NCI-H2107 treated with DMSO at 0.1 percent for 48 hours (cell line): ENCODE results near the gene SNX32.
"Not testable (repeated sequence)": the region's sequence is repeated elsewhere in the genome, so short reads cannot be mapped to it uniquely, and the experiment has no call there.

Source experiments
- DNase-seq: peaks from one replicate; lab custom pipeline; 2025; ENCODE audit not compliant: unreplicated experiment; lab: John Stamatoyannopoulos, UW

The SNX32 gene

DNA sequence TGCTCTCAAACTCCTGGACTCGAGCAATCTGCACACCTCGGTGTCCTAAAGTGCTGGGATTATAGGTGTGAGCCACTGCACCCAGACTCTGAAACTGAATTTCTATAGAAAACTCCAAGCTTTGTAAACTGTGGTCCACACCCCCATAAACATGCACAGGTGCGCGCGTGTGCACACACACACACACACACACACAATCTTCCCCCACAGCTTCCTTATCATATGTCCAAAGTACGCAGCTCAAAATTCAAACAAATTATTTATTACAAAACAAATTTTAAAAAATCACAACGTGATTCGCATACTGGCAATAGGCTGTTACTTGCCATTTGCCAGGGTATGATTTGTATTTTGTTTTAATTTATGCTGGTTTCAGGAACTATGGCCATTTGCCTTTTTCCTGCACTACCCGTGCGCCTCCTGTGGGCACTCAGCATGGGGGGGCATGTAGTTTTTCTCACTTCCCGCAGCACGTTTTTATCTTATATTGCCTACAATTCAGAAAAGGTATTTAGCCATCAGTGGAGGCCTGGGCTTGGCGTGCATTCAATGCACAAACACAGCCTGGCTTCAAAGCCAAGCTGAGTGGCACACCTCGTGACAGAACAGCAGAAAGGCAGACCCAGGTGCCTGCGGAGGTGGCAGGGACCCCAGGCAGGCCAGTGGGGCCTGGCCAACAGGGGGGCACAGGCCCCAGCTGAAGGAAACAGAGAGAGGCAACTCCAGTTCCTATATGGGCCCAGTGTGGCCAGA is 10.8 kb upstream of the SNX32 start:
- DNase-seq = no peak

- DNase-seq = no peak
Observed at GRCh38 chr11:65826984-65827735, 6.6 kb upstream of the SNX32 start.

- no peak for DNase-seq
Observed at GRCh38 chr11:65829459-65829858, 4.3 kb upstream of the SNX32 start.

DNA sequence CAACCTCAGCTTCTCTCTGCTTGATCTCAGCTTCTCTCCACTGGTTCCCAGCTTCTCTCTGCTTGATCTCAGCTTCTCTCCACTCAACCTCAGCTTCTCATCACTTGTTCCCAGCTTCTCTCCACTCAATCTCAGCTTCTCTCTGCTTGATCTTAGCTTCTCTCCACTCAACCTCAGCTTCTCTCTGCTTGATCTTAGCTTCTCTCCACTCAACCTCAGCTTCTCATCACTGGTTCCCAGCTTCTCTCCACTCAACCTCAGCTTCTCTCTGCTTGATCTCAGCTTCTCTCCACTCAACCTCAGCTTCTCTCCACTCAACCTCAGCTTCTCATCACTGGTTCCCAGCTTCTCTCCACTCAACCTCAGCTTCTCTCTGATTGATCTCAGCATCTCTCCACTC is 1.5 kb upstream of the SNX32 start:
- DNase-seq = not testable (repeated sequence)

GRCh38 chr11:65834202-65834601 is 439 bp downstream of the SNX32 start:
- DNase-seq = no peak

DNA sequence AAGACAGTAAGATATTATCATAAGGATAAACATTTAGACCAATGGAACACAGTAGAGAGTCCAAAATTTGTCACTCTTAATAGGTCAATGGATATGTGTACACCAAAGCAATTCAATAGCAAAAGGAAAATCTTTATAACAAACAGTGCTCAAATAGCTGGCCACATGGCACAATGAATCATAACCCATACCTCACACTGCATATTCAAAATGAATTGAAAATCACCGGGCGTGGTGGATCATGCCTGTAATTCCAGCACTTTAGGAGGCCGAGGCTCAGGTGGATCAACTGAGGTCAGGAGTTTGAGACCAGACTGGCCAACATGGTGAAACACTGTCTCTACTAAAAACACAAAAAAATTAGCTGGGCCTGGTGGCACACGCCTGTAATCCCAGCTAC is 8.4 kb downstream of the SNX32 start:
- no peak for DNase-seq

DNA sequence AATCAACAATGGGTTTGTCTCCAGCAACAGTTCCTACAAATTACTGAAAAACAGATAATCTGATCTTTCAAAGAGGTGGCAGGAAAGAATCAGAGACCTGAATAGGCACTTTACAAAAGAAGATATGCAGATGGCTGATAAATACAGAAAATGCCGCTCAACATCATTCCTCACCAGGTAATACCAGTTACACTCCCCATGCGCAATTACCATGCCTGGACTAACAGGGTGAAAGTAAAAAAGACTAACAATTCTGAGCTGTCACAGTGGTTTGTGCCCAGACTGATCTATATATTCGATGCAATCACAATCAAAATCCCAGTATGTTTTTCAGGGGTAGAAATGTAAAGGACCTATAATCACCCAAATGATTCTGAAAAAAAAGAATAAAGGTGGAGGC is 10.0 kb downstream of the SNX32 start:
- DNase-seq = no peak

- no peak for DNase-seq
Observed at GRCh38 chr11:65844231-65844872, 10.6 kb downstream of the SNX32 start.

- DNase-seq = no peak
Observed at GRCh38 chr11:65847746-65848145, 14.0 kb downstream of the SNX32 start.

DNA sequence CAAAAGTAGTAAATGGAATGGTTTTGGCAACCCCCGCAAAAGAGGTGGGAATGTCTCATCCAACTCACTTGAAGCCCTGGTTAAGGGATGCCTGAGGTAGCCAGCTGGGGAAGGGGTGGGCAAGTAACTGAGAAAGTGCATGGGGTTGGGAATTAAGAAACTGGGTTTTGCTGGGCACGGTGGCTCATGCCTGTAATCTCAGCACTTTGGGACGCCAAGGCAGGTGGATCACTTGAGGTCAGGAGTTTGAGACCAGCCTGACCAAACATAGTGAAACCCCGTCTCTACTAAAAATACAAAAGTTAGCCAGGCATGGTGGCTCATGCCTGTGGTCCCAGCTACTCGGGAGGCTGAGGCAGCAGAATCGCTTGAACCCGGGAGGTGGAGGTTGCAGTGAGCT is 14.9 kb downstream of the SNX32 start:
- DNase-seq = not testable (repeated sequence)

DNA sequence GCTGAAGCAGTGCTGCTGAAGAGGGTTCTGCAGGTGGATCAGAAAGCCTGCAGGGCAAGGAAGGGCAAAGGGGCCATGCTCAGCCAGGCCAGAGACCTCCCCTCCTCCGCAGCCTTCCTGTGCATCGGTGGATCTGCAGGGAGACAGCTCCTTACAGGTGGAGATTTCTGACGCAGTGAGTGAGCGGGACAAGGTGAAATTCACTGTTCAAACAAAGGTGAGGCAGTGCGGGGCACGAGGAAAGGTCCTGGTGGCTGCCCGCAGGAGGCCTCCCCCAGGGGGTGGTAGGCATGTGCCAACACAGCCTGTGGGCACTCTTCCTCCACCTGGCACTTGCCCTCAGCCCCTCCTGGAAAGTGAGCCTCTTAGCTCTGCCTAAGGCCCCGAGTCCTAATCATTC is 15.6 kb downstream of the SNX32 start:
- no peak for DNase-seq

DNA sequence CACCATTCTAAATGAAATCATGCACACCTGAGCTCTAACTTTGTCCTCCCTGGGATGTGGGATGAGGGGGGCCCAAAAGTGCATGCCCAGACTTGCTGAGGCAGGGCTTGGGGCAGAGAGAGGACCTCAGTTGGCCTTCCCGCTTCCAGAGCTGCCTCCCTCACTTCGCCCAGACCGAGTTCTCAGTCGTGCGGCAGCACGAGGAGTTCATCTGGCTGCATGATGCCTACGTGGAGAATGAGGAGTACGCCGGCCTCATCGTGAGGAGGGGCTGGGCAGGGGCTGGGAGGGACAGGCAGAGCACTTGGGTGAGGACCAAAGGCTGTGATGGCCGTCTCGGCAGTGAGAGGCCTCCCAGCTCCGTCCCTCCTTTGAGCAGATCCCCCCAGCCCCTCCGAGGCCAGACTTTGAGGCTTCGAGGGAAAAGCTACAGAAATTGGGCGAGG is 16.0 kb downstream of the SNX32 start:
- no peak for DNase-seq

GRCh38 chr11:65850217-65851082 is 16.7 kb downstream of the SNX32 start:
- DNase-seq = no peak

GRCh38 chr11:65851083-65851579 is 17.4 kb downstream of the SNX32 start:
- DNase-seq = no peak

GRCh38 chr11:65851811-65852507 is 18.2 kb downstream of the SNX32 start:
- no peak for DNase-seq

GRCh38 chr11:65852508-65853245 is 18.9 kb downstream of the SNX32 start:
- no peak for DNase-seq

- no peak for DNase-seq
Observed at GRCh38 chr11:65853246-65853979, 19.6 kb downstream of the SNX32 start.

- DNase-seq = no peak
Observed at GRCh38 chr11:65854161-65854592, 20.4 kb downstream of the SNX32 start.
